Omental fat pad (tissue), 4 donors: Measurements from ENCODE around the gene POLA2. TPM values are rescaled to one million over a fixed set of nuclear protein-coding genes. Genes with fewer than 3 reads are reported as not detected.

Source experiments
- ATAC-seq: fragments of 150-250 bp; one replicate; pipeline ENCODE4 v1.9.1; 2016; ENCODE audit warnings: mild to moderate bottlenecking, moderate library complexity; ENCODE audit not compliant: low FRiP score
- DNase-seq: peaks from one replicate; pipeline ENCODE4 v3.0.0-alpha.2; 2019; ENCODE audit warnings: low spot score
- total RNA-seq, 4 donors: library from RNA; depleted of rRNA; stranded (reverse); fragments of >200 nt; gene quantifications; one replicate each; pipeline ENCODE4 v1.1.0, GENCODE V29; 2016
- TF ChIP-seq, protein P1 (sequence below), 3 donors: fragments of 450-650 bp; IDR thresholded peaks; one replicate each; pipeline ENCODE4 v1.5.1; 2016 to 2017; ENCODE audit warnings: antibody characterized with exemption in 3 of 3, mild to moderate bottlenecking in 3 of 3, moderate library complexity in 2 of 3

POLA2 gene
- total RNA-seq, 4 donors from 2014 or later: 3.5 to 13.7 (median 6.9) TPM

DNA sequence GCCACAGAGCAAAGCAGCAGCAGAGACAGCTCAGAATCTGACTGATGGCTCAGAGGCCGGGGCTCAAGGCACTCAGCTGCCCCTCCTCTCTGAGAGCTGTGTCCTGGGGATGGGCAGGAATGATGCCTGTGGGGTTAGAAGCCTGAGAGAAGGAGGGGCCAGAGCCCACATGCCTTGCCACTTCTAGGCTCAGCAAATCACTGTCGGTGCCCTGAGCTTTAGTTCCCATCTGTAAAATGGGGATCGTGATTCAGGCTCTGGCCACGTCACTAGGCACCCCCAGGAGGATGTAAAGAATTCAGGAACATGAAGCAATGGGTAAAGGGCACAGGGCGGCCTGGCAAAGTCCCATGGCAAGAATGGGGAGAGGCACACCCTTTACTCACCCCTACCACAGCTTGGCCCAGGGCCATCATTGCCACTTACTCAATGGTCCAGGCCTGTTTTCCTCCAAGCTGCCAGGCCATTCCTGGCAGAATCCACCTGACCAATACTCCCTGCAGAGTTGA lies 49.5 kb downstream of the POLA2 start:
- TF ChIP-seq, protein P1, sequence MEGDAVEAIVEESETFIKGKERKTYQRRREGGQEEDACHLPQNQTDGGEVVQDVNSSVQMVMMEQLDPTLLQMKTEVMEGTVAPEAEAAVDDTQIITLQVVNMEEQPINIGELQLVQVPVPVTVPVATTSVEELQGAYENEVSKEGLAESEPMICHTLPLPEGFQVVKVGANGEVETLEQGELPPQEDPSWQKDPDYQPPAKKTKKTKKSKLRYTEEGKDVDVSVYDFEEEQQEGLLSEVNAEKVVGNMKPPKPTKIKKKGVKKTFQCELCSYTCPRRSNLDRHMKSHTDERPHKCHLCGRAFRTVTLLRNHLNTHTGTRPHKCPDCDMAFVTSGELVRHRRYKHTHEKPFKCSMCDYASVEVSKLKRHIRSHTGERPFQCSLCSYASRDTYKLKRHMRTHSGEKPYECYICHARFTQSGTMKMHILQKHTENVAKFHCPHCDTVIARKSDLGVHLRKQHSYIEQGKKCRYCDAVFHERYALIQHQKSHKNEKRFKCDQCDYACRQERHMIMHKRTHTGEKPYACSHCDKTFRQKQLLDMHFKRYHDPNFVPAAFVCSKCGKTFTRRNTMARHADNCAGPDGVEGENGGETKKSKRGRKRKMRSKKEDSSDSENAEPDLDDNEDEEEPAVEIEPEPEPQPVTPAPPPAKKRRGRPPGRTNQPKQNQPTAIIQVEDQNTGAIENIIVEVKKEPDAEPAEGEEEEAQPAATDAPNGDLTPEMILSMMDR (IDR thresholded peaks at IDR 0.05): no peak
- DNase-seq: peak; percentile 73
- peak; percentile 44 for ATAC-seq

DNA sequence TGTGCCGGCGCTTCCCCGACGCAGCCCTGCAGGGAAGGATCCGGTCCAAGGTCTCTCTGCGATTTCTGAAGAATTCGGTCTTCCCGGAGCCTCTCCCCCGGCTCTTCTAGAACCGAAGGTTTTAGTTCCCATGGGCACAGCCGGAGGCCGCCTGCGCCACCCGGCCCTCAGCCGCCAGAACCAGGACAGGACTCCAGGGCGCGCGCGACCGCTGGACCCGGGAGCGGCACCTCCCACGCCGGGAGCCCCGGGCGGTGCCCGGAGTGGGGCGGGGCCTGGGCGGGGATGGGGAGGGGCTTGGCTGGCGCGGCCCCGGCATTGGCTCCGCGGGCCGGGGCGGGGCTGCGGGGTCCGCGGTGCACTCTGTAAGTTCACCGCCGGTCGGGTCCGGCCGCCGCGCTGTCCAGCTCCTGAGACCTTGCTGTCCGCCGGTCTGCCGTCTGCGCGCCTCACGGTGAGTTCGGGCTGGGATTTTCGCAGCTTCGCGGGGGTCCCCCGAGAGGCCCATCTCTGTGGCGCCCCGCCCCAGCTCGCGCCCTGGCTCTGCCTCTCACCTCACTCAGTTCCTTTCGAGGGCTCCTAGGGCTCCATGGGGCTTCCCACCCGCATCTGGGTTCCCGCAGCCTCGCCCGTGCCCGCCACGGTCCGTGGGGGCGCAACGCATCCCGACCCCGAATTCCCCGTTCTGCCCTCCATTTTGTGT lies 52.9 kb downstream of the POLA2 start, which contains the start of gene CDC42EP2:
Gene CDC42EP2 (plus strand): TSS at position 366 of the 703 bp plus-strand sequence. CDS start 6,033 bp downstream, outside the sequence.
- ATAC-seq: peak; percentile 83
- DNase-seq: peak; percentile 44
- TF ChIP-seq, protein P1 (IDR thresholded peaks at IDR 0.05): no peak

DNA sequence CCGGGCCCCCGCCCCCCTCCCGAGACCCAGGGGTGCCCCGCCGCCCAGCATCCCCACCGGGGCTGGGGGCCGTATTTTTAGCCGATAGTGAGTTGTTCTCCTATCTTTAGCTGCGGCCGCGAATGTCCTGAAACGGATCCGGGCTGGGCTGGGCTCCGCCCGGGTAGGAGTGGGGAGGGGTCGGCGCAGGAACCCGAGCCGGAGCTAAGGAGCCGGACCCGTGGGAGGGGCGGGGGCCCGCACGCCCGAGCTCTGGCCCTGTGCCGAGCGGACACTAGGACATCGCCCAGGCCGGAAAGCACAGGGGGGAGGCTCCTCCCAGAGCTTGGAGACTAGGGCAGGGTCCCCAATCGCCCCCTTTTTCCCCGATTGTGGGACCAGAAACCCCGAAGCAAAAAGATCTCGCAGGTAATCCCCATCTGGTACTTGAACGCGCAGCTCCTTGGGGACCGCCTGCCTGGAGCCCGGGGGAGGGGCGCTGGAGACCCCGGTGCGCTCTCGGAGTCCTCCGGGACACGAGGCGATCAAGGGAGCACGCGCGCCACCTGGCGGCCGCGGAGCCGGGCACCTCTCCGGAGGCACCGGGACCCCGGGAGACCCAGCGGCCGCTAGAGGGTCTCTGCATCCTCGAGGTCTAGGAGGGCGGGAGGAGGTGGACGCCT lies 53.6 kb downstream of the POLA2 start:
- peak; percentile 32 for ATAC-seq
- DNase-seq: peak; percentile 59
- TF ChIP-seq, protein P1 (IDR thresholded peaks at IDR 0.05): peak in 2 of 3 donors; percentile 55 to 82

DNA sequence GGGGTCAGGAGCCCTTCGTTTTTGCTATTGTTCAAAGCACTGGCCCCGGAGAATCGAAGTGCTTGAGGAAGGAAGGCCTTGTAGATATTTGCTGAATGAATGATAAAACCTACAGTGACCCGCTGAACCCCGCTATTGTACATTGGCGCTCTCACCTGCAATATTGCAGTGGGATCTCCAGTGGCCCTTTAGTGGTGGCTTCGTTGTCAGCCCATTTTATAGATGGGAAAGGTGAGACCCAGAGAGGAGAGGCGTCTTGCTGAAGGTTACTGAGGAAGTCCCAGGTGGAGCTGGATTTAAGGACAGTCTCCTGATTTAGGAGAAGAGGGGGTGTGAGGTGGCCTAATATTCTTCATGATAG lies 54.1 kb downstream of the POLA2 start:
- ATAC-seq: no peak
- TF ChIP-seq, protein P1 (IDR thresholded peaks at IDR 0.05): peak in 1 of 3 donors; percentile 1
- DNase-seq: no peak

DNA sequence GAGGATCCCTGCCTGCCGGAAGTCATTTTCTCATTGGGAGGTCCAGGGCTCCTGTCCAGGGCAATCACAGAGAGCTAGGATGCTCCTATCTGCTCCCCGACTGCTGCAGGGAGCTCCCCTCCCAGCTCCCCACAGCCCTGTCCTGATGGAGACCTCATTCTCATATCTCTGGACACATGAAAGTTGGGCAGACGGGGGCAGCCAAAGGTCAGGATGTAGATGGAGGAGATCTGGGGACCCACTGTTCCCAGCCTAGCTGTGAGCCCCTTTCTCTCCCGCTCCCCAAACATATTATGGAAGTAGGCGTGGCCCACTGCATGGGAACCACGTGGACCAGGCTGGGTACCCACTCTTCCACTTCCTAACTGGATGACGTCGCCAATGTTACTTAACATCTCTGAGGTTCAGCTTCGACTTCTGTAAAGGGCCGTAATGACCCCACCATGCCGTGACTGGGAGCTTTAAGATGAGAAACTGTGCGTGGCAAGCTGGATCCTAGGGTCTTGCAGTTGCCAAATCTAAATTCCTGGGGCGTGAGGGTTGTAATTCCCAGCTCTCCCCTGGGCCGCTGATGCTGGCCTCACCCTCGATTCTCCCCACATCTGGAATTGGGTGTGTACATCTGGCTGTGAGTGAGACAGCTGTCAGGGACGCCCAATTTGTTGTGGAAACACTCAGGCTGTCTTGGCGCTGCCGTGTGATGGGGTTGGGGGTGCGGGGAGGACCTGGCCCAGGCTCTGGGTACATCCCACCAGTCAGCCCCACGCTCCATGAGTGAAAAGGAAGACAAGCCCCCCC lies 54.7 kb downstream of the POLA2 start:
- DNase-seq: no peak
- peak; percentile 26 for ATAC-seq
- TF ChIP-seq, protein P1 (IDR thresholded peaks at IDR 0.05): no peak

DNA sequence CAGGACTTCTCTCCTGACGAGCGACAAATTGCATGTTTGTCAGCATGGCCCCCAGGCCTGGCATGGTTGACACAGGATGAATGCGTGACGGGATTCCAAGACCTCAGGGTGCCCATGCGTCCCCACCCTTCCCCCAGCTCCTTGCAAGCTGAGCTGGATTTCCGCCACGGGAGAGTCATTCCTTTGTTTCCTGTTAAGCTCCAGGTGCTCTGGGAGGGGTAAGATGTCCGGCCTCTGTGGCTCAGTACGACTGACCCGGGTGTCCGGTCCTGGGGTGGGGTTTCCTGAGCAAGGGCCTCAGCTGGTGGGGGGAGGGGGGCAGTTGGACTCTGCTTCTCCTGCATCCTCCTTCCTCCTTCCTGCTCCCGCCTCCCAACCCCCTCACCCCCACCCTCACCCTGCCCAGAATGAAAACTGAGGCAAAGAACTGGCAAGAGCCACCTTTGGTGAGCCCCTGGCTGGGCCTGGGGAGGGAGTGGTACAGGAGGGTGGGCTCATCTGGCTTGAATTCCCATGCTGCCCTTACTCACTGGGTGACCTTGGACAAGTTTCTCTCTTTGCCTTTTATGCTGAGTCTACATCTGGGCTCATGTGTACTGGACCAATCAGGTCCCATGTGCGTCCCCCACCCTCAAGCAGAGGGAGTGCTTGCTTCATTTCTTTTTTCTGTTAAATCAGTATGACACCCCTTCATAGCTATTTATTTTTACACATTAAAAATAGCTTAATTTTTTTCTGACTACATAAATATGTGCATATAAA lies 55.4 kb downstream of the POLA2 start:
- TF ChIP-seq, protein P1 (IDR thresholded peaks at IDR 0.05): no peak
- no peak for DNase-seq
- peak; percentile 26 for ATAC-seq
